ENCODE results near the gene ENTHD1. TPM values are rescaled to one million over a fixed set of nuclear protein-coding genes. Genes with fewer than 3 reads are reported as not detected.

Gene ENTHD1
- total RNA-seq, 1 donor from 2014 or later = not detected

GRCh38 chr22:39733191-39733590, 160.4 kb downstream of the ENTHD1 start:
- H3K27ac Mint-ChIP-seq (ENCODE audit: unreplicated experiment) = no peak overlapping the region
- TF ChIP-seq CTCF (IDR thresholded peaks at IDR 0.05; ENCODE audit: unreplicated experiment) = no peak
- no peaks in the 10 kb centered on the region for H3K9me3 Mint-ChIP-seq (ENCODE audit: unreplicated experiment)
- H3K27me3 Mint-ChIP-seq (ENCODE audit: unreplicated experiment) = peaks cover 2% of the 10 kb centered on the region
- no peaks in the 10 kb centered on the region for H3K36me3 Mint-ChIP-seq (ENCODE audit: low read depth, unreplicated experiment)
- no peak overlapping the region for H3K4me3 Mint-ChIP-seq (ENCODE audit: unreplicated experiment)
- DNase-seq (ENCODE audit: low spot score) = no peak
- H3K4me1 Mint-ChIP-seq (ENCODE audit: unreplicated experiment) = no peaks in the 10 kb centered on the region

- Mint-ChIP-seq H3K27me3 (ENCODE audit: unreplicated experiment) (peaks cover 2% of the 10 kb centered on the region), H3K4me3 (ENCODE audit: unreplicated experiment) (no peak overlapping the region), H3K36me3 (ENCODE audit: low read depth, unreplicated experiment) (no peaks in the 10 kb centered on the region), H3K27ac (ENCODE audit: unreplicated experiment) (no peak overlapping the region), H3K4me1 (ENCODE audit: unreplicated experiment) (no peaks in the 10 kb centered on the region), H3K9me3 (ENCODE audit: unreplicated experiment) (no peaks in the 10 kb centered on the region)
- DNase-seq (ENCODE audit: low spot score) = no peak
- no peak for TF ChIP-seq CTCF (IDR thresholded peaks at IDR 0.05; ENCODE audit: unreplicated experiment)
Observed at GRCh38 chr22:39732625-39733024, 160.9 kb downstream of the ENTHD1 start.

DNA sequence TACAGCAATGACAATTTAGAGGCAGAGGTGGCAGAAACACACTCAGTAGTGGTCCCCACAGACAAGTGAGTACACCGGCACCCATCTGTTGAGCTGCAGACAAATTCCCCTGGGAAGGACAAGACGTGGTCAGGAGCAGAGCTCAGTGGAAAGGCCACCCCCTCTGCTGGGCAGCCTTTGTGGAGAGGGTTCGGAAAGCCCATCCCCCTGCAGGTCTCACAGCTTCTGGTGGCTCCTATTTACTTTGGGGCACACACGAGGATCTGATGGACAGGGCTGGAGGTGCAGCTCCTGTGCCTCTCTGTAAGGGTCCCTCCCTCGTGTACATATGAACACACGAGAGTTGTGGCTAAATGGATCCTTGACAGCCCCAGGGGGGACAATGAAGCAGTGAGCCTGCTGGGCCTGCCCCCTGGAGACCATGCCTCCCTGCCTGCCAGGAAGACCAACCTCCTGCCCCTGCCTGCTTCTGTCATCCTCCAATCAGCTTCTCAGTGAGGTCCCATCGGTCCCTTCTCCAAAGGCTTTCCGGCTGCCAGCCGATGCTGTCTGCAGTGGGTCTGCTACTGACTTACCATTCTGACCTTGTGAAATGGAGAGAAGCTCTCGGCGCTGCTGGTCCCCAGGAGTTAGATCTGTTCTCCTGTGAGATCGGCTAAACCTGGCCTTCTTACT, 161.5 kb downstream of the ENTHD1 start:
- no peaks in the 10 kb centered on the region for H3K36me3 Mint-ChIP-seq (ENCODE audit: low read depth, unreplicated experiment)
- no peak for TF ChIP-seq CTCF (IDR thresholded peaks at IDR 0.05; ENCODE audit: unreplicated experiment)
- H3K4me3 Mint-ChIP-seq (ENCODE audit: unreplicated experiment) = no peak overlapping the region
- H3K9me3 Mint-ChIP-seq (ENCODE audit: unreplicated experiment) = no peaks in the 10 kb centered on the region
- no peak for DNase-seq (ENCODE audit: low spot score)
- H3K27me3 Mint-ChIP-seq (ENCODE audit: unreplicated experiment) = peaks cover 2% of the 10 kb centered on the region
- no peaks in the 10 kb centered on the region for H3K4me1 Mint-ChIP-seq (ENCODE audit: unreplicated experiment)
- H3K27ac Mint-ChIP-seq (ENCODE audit: unreplicated experiment) = no peak overlapping the region

GRCh38 chr22:39731481-39731880, 162.1 kb downstream of the ENTHD1 start:
- TF ChIP-seq CTCF (IDR thresholded peaks at IDR 0.05; ENCODE audit: unreplicated experiment) = no peak
- Mint-ChIP-seq H3K27ac (ENCODE audit: unreplicated experiment) (no peak overlapping the region), H3K4me3 (ENCODE audit: unreplicated experiment) (no peak overlapping the region), H3K4me1 (ENCODE audit: unreplicated experiment) (no peaks in the 10 kb centered on the region), H3K36me3 (ENCODE audit: low read depth, unreplicated experiment) (no peaks in the 10 kb centered on the region), H3K9me3 (ENCODE audit: unreplicated experiment) (no peaks in the 10 kb centered on the region), H3K27me3 (ENCODE audit: unreplicated experiment) (peaks cover 2% of the 10 kb centered on the region)
- DNase-seq (ENCODE audit: low spot score) = no peak

GRCh38 chr22:39729141-39729934, 164.2 kb downstream of the ENTHD1 start:
- no peak for DNase-seq (ENCODE audit: low spot score)
- H3K27ac Mint-ChIP-seq (ENCODE audit: unreplicated experiment) = no peak overlapping the region
- no peaks in the 10 kb centered on the region for H3K27me3 Mint-ChIP-seq (ENCODE audit: unreplicated experiment)
- no peaks in the 10 kb centered on the region for H3K4me1 Mint-ChIP-seq (ENCODE audit: unreplicated experiment)
- no peaks in the 10 kb centered on the region for H3K9me3 Mint-ChIP-seq (ENCODE audit: unreplicated experiment)
- TF ChIP-seq CTCF (IDR thresholded peaks at IDR 0.05; ENCODE audit: unreplicated experiment) = no peak
- no peak overlapping the region for H3K4me3 Mint-ChIP-seq (ENCODE audit: unreplicated experiment)
- no peaks in the 10 kb centered on the region for H3K36me3 Mint-ChIP-seq (ENCODE audit: low read depth, unreplicated experiment)

All from endothelial cell (in vitro differentiated cells).